Neutrophil (primary cell): Measurements from ENCODE around the gene PDS5A.
"Not testable (repeated sequence)": the region's sequence is repeated elsewhere in the genome, so short reads cannot be mapped to it uniquely, and the experiment has no call there.

ENCODE experiments used
- H3K27ac ChIP-seq: fragments of 200-600 bp; sonication (generic); 2 replicates; pipeline ENCODE4 v1.5.1; 2016; ENCODE audit warnings: mild to moderate bottlenecking, moderate library complexity
- H3K27me3 ChIP-seq: fragments of 200-600 bp; sonication (generic); 2 replicates; pipeline ENCODE4 v1.6.0; 2016; ENCODE audit warnings: mild to moderate bottlenecking
- H3K36me3 ChIP-seq: fragments of 200-600 bp; sonication (generic); 2 replicates; pipeline ENCODE4 v1.5.1; 2017
- H3K4me1 ChIP-seq, 2 experiments: fragments of 200-600 bp in 1 of 2; sonication (generic) in 1 of 2; 1 replicate in 1 of 2; 2 replicates in 1 of 2; pipeline versions ENCODE4 v1.5.1 to v1.6.1; 2013 to 2016; ENCODE audit warnings: low read depth in 1 of 2, low read length in 1 of 2, mild to moderate bottlenecking in 1 of 2, moderate library complexity in 1 of 2; ENCODE audit not compliant: control insufficient read depth in 1 of 2, insufficient read depth in 1 of 2
- H3K4me3 ChIP-seq, 2 experiments: fragments of 200-600 bp in 1 of 2; sonication (generic) in 1 of 2; 1 replicate in 1 of 2; 2 replicates in 1 of 2; pipeline ENCODE4 v1.5.1; 2013 to 2016; ENCODE audit warnings: low read depth in 1 of 2, low read length in 1 of 2, mild to moderate bottlenecking in 1 of 2, moderate library complexity in 1 of 2
- H3K9me3 ChIP-seq: fragments of 200-600 bp; sonication (generic); 2 replicates; pipeline ENCODE4 v1.5.1; 2016
- CTCF ChIP-seq: fragments of 200-600 bp; sonication (generic); IDR thresholded peaks from 2 replicates; pipeline ENCODE4 v1.5.1; 2016; ENCODE audit warnings: antibody characterized with exemption

PDS5A gene

GRCh38 chr4:39947417-39947816, 30.3 kb downstream of the PDS5A start:
- no peaks in the 10 kb centered on the region for H3K27me3 ChIP-seq
- no peaks in the 10 kb centered on the region for H3K36me3 ChIP-seq
- H3K4me1 ChIP-seq, result peaks cover 14 to 17% of the 10 kb centered on the region in 2 experiments
- no peak for TF ChIP-seq CTCF
- H3K27ac ChIP-seq, result no peak overlapping the region
- H3K4me3 ChIP-seq, result no peak overlapping the region
- no peaks in the 10 kb centered on the region for H3K9me3 ChIP-seq

- not testable (repeated sequence) for H3K9me3 ChIP-seq, H3K27ac ChIP-seq, H3K36me3 ChIP-seq, H3K27me3 ChIP-seq, H3K4me3 ChIP-seq
- H3K4me1 ChIP-seq, result peaks cover 16 to 17% of the 10 kb centered on the region in 2 experiments
Observed at GRCh38 chr4:39944245-39944644, 33.5 kb downstream of the PDS5A start.

DNA sequence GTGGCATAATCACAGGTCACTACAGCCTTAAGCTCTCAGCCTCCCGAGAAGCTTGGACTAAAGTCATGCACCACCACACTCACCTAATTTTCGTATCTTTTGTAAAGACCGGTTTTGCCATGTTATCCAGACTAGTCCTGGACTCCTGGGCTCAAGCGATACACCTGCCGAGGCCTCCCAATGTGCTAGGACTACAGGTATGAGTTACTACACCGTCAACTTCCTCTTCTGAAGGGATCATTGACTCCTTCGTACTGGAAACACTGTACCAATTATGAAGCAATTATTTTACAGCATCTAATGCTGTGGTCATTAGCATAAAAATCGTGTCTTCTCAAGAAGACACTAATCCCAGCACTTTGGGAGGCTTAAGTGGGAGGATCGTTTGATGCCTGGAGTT, 35.2 kb downstream of the PDS5A start:
- H3K27ac ChIP-seq, result no peak overlapping the region
- peaks cover 16 to 17% of the 10 kb centered on the region in 2 experiments for H3K4me1 ChIP-seq
- no peaks in the 10 kb centered on the region for H3K36me3 ChIP-seq
- no peaks in the 10 kb centered on the region for H3K27me3 ChIP-seq
- no peak for TF ChIP-seq CTCF
- H3K9me3 ChIP-seq, result no peaks in the 10 kb centered on the region
- no peak overlapping the region for H3K4me3 ChIP-seq

- H3K27ac ChIP-seq, result no peak overlapping the region
- H3K4me1 ChIP-seq, result peaks cover 12% of the 10 kb centered on the region in 2 experiments
Observed at GRCh38 chr4:39941682-39942217, 36.0 kb downstream of the PDS5A start.

GRCh38 chr4:39937683-39938268, 39.9 kb downstream of the PDS5A start:
- Histone ChIP-seq H3K27me3 (no peaks in the 10 kb centered on the region), H3K4me3 (no peak overlapping the region), H3K4me1 (peaks cover 4 to 6% of the 10 kb centered on the region in 2 experiments), H3K27ac (no peak overlapping the region), H3K9me3 (no peaks in the 10 kb centered on the region), H3K36me3 (no peaks in the 10 kb centered on the region)
- no peak for TF ChIP-seq CTCF

More at GRCh38 chr4:39941682-39942217, 36.0 kb downstream of the PDS5A start:
- H3K9me3 ChIP-seq, result no peaks in the 10 kb centered on the region
- no peaks in the 10 kb centered on the region for H3K36me3 ChIP-seq
- no peaks in the 10 kb centered on the region for H3K27me3 ChIP-seq
- TF ChIP-seq CTCF, result no peak
- no peak overlapping the region for H3K4me3 ChIP-seq

DNA sequence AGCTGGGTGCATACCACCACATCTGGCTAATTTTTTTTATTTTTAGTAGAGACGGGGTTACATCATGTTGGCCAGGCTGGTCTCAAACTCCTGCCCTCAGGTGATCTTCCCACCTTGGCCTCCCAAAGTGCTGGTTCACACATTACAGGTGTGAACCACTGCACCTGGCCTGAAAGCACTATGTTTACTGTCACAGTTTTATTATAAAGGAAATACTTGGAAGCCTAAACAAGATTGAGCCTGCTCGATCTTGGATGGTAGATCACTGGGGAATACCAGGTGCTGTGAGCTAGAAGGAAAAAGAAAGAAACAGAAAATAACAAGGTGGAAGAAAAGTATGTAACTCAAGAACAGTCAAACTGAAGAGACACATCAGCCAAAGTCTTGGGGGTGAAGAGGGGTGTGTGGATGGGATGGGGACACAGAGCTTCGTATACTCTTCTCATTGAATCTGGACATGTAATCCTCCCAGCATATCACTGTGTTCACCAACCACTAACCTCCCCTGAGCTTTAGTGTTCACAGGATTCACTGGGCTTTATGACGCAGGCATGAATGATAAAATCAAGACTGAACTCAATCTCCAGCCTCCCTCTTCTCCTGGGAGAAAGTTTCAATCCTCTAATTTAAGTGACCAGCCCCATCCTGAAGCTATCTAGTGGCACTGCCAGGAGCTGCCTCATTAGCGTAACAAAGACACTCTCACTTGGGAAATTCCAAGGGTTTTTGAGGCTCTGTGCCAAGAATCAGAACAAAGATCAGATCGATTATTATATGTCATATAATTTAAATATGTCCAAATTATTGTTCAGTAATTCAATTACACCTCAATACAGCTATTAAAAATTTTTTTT, 40.9 kb downstream of the PDS5A start:
- no peak for TF ChIP-seq CTCF
- no peak overlapping the region for H3K4me3 ChIP-seq
- H3K4me1 ChIP-seq, result no peaks in the 10 kb centered on the region
- H3K27me3 ChIP-seq, result no peaks in the 10 kb centered on the region
- H3K9me3 ChIP-seq, result no peaks in the 10 kb centered on the region
- no peak overlapping the region for H3K27ac ChIP-seq
- H3K36me3 ChIP-seq, result no peaks in the 10 kb centered on the region
